WTC11 (cell line): Measurements from ENCODE around the gene CCDC180.
"Not testable (repeated sequence)": the region's sequence is repeated elsewhere in the genome, so short reads cannot be mapped to it uniquely, and the experiment has no call there.

Experiments used
- CREB1 ChIP-seq: sonication (generic); formaldehyde crosslinking; IDR thresholded peaks from 2 replicates; pipeline ENCODE4 v1.8.0; 2023; ENCODE audit warnings: mild to moderate bottlenecking, missing genetic modification reagents
- CREM ChIP-seq: sonication (generic); formaldehyde crosslinking; IDR thresholded peaks from 2 replicates; pipeline ENCODE4 v1.8.1; 2022; ENCODE audit warnings: mild to moderate bottlenecking, missing genetic modification reagents, moderate library complexity
- NR1H2 ChIP-seq: sonication (generic); formaldehyde crosslinking; IDR thresholded peaks from 2 replicates; pipeline ENCODE4 v1.9.0; 2021; ENCODE audit warnings: mild to moderate bottlenecking, moderate library complexity, missing genetic modification reagents
- NR2C2 ChIP-seq: sonication (generic); formaldehyde crosslinking; IDR thresholded peaks from 2 replicates; pipeline ENCODE4 v1.8.0; 2022; ENCODE audit warnings: mild to moderate bottlenecking, missing genetic modification reagents
- TEAD4 ChIP-seq: sonication (generic); formaldehyde crosslinking; IDR thresholded peaks from 2 replicates; pipeline ENCODE4 v1.8.0; 2022; ENCODE audit warnings: mild to moderate bottlenecking, missing genetic modification reagents
- TP53 ChIP-seq: sonication (generic); formaldehyde crosslinking; IDR thresholded peaks from 2 replicates; pipeline ENCODE4 v1.8.1; 2023; ENCODE audit warnings: mild to moderate bottlenecking, missing genetic modification reagents
- TF ChIP-seq, protein P1 (sequence below): fragments of 200-600 bp; IDR thresholded peaks from 2 replicates; pipeline ENCODE4 v1.8.0; 2022; ENCODE audit warnings: antibody characterized with exemption
- TF ChIP-seq, protein P2 (sequence below): sonication (generic); formaldehyde crosslinking; IDR thresholded peaks from 2 replicates; pipeline ENCODE4 v1.8.1; 2023; ENCODE audit warnings: mild to moderate bottlenecking, missing genetic modification reagents, moderate library complexity
- TF ChIP-seq, protein P3 (sequence below): sonication (generic); formaldehyde crosslinking; IDR thresholded peaks from 2 replicates; pipeline ENCODE4 v1.8.0; 2022; ENCODE audit warnings: mild to moderate bottlenecking, missing genetic modification reagents
- TF ChIP-seq, protein P4 (sequence below): sonication (generic); formaldehyde crosslinking; IDR thresholded peaks from 2 replicates; pipeline ENCODE4 v1.8.1; 2022; ENCODE audit warnings: low read depth, missing genetic modification reagents, borderline replicate concordance
- TF ChIP-seq, protein P5 (sequence below): sonication (generic); formaldehyde crosslinking; IDR thresholded peaks from 2 replicates; pipeline ENCODE4 v1.8.0; 2022; ENCODE audit warnings: mild to moderate bottlenecking, missing genetic modification reagents
- TF ChIP-seq, protein P6 (sequence below): sonication (generic); formaldehyde crosslinking; IDR thresholded peaks from 2 replicates; pipeline ENCODE4 v1.8.1; 2023; ENCODE audit warnings: mild to moderate bottlenecking, missing genetic modification reagents, moderate library complexity

DNA sequence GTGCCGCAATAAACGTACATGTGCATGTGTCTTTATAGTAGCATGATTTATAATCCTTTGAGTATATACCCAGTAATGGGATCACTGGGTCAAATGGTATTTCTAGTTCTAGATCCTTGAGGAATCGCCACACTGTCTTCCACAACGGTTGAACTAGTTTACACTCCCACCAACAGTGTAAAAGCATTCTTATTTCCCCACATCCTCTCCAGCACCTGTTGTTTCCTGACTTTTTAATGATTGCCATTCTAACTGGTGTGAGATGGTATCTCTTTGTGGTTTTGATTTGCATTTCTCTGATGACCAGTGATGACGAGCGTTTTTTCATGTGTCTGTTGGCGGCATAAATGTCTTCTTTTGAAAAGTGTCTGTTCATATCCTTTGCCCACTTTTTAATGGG, 28.2 kb downstream of the CCDC180 start:
- TF ChIP-seq CREM, NR2C2, TEAD4, CREB1, NR1H2, TP53 (CRISPR knock-in tag): not testable (repeated sequence)
- TF ChIP-seq, protein P1, sequence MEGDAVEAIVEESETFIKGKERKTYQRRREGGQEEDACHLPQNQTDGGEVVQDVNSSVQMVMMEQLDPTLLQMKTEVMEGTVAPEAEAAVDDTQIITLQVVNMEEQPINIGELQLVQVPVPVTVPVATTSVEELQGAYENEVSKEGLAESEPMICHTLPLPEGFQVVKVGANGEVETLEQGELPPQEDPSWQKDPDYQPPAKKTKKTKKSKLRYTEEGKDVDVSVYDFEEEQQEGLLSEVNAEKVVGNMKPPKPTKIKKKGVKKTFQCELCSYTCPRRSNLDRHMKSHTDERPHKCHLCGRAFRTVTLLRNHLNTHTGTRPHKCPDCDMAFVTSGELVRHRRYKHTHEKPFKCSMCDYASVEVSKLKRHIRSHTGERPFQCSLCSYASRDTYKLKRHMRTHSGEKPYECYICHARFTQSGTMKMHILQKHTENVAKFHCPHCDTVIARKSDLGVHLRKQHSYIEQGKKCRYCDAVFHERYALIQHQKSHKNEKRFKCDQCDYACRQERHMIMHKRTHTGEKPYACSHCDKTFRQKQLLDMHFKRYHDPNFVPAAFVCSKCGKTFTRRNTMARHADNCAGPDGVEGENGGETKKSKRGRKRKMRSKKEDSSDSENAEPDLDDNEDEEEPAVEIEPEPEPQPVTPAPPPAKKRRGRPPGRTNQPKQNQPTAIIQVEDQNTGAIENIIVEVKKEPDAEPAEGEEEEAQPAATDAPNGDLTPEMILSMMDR, result not testable (repeated sequence)
- TF ChIP-seq, protein P2, sequence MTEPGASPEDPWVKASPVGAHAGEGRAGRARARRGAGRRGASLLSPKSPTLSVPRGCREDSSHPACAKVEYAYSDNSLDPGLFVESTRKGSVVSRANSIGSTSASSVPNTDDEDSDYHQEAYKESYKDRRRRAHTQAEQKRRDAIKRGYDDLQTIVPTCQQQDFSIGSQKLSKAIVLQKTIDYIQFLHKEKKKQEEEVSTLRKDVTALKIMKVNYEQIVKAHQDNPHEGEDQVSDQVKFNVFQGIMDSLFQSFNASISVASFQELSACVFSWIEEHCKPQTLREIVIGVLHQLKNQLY, result not testable (repeated sequence)
- TF ChIP-seq, protein P3, sequence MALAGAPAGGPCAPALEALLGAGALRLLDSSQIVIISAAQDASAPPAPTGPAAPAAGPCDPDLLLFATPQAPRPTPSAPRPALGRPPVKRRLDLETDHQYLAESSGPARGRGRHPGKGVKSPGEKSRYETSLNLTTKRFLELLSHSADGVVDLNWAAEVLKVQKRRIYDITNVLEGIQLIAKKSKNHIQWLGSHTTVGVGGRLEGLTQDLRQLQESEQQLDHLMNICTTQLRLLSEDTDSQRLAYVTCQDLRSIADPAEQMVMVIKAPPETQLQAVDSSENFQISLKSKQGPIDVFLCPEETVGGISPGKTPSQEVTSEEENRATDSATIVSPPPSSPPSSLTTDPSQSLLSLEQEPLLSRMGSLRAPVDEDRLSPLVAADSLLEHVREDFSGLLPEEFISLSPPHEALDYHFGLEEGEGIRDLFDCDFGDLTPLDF (CRISPR knock-in tag), result not testable (repeated sequence)
- TF ChIP-seq, protein P4, sequence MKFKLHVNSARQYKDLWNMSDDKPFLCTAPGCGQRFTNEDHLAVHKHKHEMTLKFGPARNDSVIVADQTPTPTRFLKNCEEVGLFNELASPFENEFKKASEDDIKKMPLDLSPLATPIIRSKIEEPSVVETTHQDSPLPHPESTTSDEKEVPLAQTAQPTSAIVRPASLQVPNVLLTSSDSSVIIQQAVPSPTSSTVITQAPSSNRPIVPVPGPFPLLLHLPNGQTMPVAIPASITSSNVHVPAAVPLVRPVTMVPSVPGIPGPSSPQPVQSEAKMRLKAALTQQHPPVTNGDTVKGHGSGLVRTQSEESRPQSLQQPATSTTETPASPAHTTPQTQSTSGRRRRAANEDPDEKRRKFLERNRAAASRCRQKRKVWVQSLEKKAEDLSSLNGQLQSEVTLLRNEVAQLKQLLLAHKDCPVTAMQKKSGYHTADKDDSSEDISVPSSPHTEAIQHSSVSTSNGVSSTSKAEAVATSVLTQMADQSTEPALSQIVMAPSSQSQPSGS, result not testable (repeated sequence)
- TF ChIP-seq, protein P5, sequence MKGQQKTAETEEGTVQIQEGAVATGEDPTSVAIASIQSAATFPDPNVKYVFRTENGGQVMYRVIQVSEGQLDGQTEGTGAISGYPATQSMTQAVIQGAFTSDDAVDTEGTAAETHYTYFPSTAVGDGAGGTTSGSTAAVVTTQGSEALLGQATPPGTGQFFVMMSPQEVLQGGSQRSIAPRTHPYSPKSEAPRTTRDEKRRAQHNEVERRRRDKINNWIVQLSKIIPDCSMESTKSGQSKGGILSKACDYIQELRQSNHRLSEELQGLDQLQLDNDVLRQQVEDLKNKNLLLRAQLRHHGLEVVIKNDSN (CRISPR knock-in tag), result not testable (repeated sequence)
- TF ChIP-seq, protein P6, sequence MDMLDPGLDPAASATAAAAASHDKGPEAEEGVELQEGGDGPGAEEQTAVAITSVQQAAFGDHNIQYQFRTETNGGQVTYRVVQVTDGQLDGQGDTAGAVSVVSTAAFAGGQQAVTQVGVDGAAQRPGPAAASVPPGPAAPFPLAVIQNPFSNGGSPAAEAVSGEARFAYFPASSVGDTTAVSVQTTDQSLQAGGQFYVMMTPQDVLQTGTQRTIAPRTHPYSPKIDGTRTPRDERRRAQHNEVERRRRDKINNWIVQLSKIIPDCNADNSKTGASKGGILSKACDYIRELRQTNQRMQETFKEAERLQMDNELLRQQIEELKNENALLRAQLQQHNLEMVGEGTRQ (CRISPR knock-in tag), result not testable (repeated sequence)
